ENCODE results near the gene GRM8.

- TF ChIP-seq CTCF (IDR thresholded peaks at IDR 0.05; ENCODE audit: low read length) (no peak), EZH2 (IDR thresholded peaks at IDR 0.05; ENCODE audit: borderline replicate concordance, low read length) (no peak)
These were observed 205.2 kb downstream of the GRM8 start for GRCh38 chr7:127047521-127047920.
